ENCODE results near the gene SEZ6L. TPM values are rescaled to one million over a fixed set of nuclear protein-coding genes. Genes with fewer than 3 reads are reported as not detected.

Gene SEZ6L
- total RNA-seq, 1 experiment from 2014 or later = 0.13 TPM

DNA sequence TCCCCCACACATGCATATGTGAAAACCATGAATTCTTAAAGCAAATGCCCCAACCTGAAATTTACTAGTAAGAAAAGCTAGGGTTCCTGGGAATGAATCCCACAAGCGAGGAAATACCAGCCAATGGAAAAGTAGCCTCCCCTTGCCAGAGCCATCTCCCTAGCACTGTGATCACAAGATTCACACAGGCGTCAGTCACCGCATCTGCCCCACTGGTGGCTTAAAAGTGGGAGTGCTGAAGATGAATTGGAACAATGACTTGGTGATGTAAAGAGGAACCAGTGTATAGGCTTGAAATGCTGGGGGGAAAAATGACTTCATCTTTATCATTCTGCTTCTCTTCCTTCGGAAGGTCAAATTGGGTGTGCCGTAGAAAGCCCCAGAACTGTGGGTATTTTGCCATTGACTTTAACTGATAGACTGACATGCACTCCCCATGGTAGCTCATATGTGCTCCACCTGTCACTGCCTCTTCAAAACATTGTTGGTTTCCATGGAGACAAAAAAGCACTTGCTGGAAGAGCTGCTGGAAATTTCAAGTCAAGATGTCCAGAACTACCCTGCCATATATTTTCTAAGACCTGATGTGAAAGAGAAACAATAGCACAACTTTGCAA lies 240.6 kb downstream of the SEZ6L start:
- no peak overlapping the region for H2BK15ac ChIP-seq (ENCODE audit: low read depth, low read length)
- H3K79me2 ChIP-seq (ENCODE audit: insufficient read depth, low read length) = no peaks in the 10 kb centered on the region
- H2BK12ac ChIP-seq (ENCODE audit: insufficient read length, low read depth, low read length) = no peak overlapping the region
- no peaks in the 10 kb centered on the region for H3K9me3 ChIP-seq (ENCODE audit: control insufficient read depth, low read depth, low read length)
- H4K20me1 ChIP-seq (ENCODE audit: control insufficient read depth, insufficient read depth, insufficient read length) = no peaks in the 10 kb centered on the region
- no peak for DNase-seq
- H3K56ac ChIP-seq (ENCODE audit: insufficient read length, low read depth, low read length) = no peak overlapping the region
- no CpG with 5 or more reads among the region's 5 CpGs for WGBS (ENCODE audit: extremely low coverage, insufficient read length, low lambda C conversion rate)
- no peak overlapping the region for H3K27ac Mint-ChIP-seq
- no peak overlapping the region for H4K8ac ChIP-seq (replicated peaks; ENCODE audit: insufficient read length, low read depth, low read length)
- no peak overlapping the region for H3K18ac ChIP-seq (ENCODE audit: insufficient read length, low read depth, low read length)
- no peak overlapping the region for H4K91ac ChIP-seq (ENCODE audit: insufficient read length, low read depth, low read length)
- H3K4me2 ChIP-seq (ENCODE audit: insufficient read depth, insufficient read length, low read length) = no peak overlapping the region
- no peaks in the 10 kb centered on the region for H3K79me1 ChIP-seq (ENCODE audit: insufficient read depth, low read depth, low read length, poor library complexity, severe bottlenecking)
- peaks cover 3% of the 10 kb centered on the region for H3K27me3 Mint-ChIP-seq (ENCODE audit: low read depth)
- H3K14ac ChIP-seq (ENCODE audit: insufficient read depth, low read length) = no peak overlapping the region
- H3K4me1 Mint-ChIP-seq = peaks cover 5 to 8% of the 10 kb centered on the region in 2 experiments
- no peak overlapping the region for H3K23ac ChIP-seq (ENCODE audit: insufficient read length, low read depth, low read length)
- no peak overlapping the region for H2BK20ac ChIP-seq (ENCODE audit: low read depth, low read length, poor library complexity, severe bottlenecking)
- no peak overlapping the region for H3K4ac ChIP-seq (ENCODE audit: low read depth, low read length)
- no peak overlapping the region for H3K4me3 Mint-ChIP-seq
- TF ChIP-seq, protein P1, sequence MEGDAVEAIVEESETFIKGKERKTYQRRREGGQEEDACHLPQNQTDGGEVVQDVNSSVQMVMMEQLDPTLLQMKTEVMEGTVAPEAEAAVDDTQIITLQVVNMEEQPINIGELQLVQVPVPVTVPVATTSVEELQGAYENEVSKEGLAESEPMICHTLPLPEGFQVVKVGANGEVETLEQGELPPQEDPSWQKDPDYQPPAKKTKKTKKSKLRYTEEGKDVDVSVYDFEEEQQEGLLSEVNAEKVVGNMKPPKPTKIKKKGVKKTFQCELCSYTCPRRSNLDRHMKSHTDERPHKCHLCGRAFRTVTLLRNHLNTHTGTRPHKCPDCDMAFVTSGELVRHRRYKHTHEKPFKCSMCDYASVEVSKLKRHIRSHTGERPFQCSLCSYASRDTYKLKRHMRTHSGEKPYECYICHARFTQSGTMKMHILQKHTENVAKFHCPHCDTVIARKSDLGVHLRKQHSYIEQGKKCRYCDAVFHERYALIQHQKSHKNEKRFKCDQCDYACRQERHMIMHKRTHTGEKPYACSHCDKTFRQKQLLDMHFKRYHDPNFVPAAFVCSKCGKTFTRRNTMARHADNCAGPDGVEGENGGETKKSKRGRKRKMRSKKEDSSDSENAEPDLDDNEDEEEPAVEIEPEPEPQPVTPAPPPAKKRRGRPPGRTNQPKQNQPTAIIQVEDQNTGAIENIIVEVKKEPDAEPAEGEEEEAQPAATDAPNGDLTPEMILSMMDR (conservative IDR thresholded peaks at IDR 0.05) = no peak
- H3K23me2 ChIP-seq (ENCODE audit: insufficient read length, low read depth, low read length, poor library complexity, severe bottlenecking) = no peaks in the 10 kb centered on the region
- no peaks in the 10 kb centered on the region for H3K36me3 Mint-ChIP-seq (ENCODE audit: insufficient read depth in 1 of 3, low read depth in 3 of 3)
- no peaks in the 10 kb centered on the region for H3K9me3 Mint-ChIP-seq
- H2AFZ ChIP-seq (ENCODE audit: low read length) = no peak overlapping the region
- no peaks in the 10 kb centered on the region; the same call in 1 of the 2 replicates for H3K27me3 ChIP-seq (ENCODE audit: insufficient read depth, low read length)
- peaks cover 4% of the 10 kb centered on the region; the same call in 1 of the 2 replicates for H3K4me1 ChIP-seq (ENCODE audit: insufficient read depth, low read length)
- no peak overlapping the region for H2BK120ac ChIP-seq (ENCODE audit: low read depth, low read length, poor library complexity, severe bottlenecking)
- H4K5ac ChIP-seq (ENCODE audit: insufficient read length, low read depth, low read length) = no peak overlapping the region
- H3T11ph ChIP-seq (ENCODE audit: low read length) = no peak overlapping the region
- no peak overlapping the region for H2AK5ac ChIP-seq (ENCODE audit: insufficient read length, low read length)
- H3K9ac ChIP-seq (ENCODE audit: extremely low read depth, insufficient read length, low read length) = no peak overlapping the region
- H2BK5ac ChIP-seq (ENCODE audit: insufficient read length, low read length) = no peak overlapping the region
- H3K27ac ChIP-seq (ENCODE audit: insufficient read length, low read depth, low read length) = no peak overlapping the region
